Measurements from ENCODE around the gene CCR6.

CCR6 gene

DNA sequence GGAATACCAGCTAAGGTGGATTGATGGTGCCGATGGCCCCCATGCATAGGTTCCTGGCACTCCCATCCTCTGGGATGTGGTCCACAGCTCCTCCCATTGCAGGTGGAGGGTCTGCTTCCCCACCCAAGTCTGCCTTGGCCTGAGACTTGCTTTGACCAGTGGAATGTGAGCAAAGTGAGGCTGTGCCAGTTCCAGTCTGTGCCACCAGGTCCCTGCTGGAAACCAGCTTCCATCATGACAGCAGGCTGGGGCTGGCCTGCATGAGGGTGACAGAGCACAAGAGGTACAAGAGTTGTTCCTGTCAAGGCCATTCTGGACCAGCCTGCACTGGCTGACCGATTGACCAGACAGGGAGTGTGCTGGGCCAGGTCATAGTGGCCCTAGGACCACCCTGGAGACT, 27.0 kb upstream of the CCR6 start:
- in situ Hi-C loops (cut with HindIII; ENCODE audit: low pct_ligation_motif_present, low pct_unique_long_range_greater_than_20kb, low sequenced_read_pairs): no loop called here
- no peak for DNase-seq

- no peak for DNase-seq
- in situ Hi-C loops (cut with HindIII; ENCODE audit: low pct_ligation_motif_present, low pct_unique_long_range_greater_than_20kb, low sequenced_read_pairs): no loop called here
Observed at GRCh38 chr6:167096991-167097390, 25.9 kb upstream of the CCR6 start.

- no peak for DNase-seq
- in situ Hi-C loops (cut with HindIII; ENCODE audit: low pct_ligation_motif_present, low pct_unique_long_range_greater_than_20kb, low sequenced_read_pairs): no loop called here
Observed at GRCh38 chr6:167097770-167098169, 25.1 kb upstream of the CCR6 start.

- in situ Hi-C loops (cut with HindIII; ENCODE audit: low pct_ligation_motif_present, low pct_unique_long_range_greater_than_20kb, low sequenced_read_pairs): no loop called here
- no peak for DNase-seq
Observed at GRCh38 chr6:167098825-167099225, 24.1 kb upstream of the CCR6 start.

DNA sequence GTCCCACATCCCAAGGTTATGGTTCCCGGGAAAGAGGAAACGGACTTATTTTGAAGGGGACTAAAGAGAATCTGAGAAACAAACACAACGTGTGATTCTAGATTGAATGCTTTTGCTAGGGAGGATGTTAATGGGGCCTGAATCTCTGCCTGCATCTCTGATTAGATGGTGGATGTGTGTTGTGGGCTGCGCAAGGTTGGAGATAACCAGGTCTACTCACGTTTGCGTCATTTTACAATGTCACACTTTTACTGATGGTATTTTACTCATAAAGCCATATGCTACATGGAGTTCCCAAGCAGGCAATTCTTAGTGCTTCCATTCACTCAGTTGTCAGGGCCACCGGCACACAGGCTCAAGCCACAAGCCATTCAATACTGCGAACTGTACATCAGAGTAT, 23.2 kb upstream of the CCR6 start:
- DNase-seq: no peak
- in situ Hi-C loops (cut with HindIII; ENCODE audit: low pct_ligation_motif_present, low pct_unique_long_range_greater_than_20kb, low sequenced_read_pairs): no loop called here

- in situ Hi-C loops (cut with HindIII; ENCODE audit: low pct_ligation_motif_present, low pct_unique_long_range_greater_than_20kb, low sequenced_read_pairs): no loop called here
- no peak for DNase-seq
Observed at GRCh38 chr6:167100241-167100674, 22.6 kb upstream of the CCR6 start.

- in situ Hi-C loops (cut with HindIII; ENCODE audit: low pct_ligation_motif_present, low pct_unique_long_range_greater_than_20kb, low sequenced_read_pairs): no loop called here
- no peak for DNase-seq
Observed at GRCh38 chr6:167102318-167102717, 20.6 kb upstream of the CCR6 start.

GRCh38 chr6:167103041-167103891, 19.6 kb upstream of the CCR6 start:
- DNase-seq: no peak
- in situ Hi-C loops (cut with HindIII; ENCODE audit: low pct_ligation_motif_present, low pct_unique_long_range_greater_than_20kb, low sequenced_read_pairs): no loop called here

DNA sequence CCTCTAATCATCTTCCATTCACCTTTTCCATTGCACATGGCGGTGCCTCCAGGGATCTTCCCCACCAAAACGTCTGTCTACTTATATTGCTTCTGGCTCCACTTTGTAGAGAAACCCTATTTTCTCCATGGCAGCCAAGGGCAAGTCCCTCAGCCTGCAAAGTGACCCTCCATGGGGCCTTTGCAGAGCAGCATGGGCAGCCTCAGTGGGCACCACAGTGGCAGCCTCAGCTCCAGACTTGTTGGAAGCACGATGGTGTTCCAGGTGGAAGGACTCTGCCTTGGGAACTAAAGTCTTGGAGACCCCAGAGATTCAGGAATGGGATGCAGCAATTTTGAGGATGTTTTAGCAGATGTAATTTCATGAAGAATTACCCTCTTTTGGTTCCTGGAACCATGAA, 18.5 kb upstream of the CCR6 start:
- in situ Hi-C loops (cut with HindIII; ENCODE audit: low pct_ligation_motif_present, low pct_unique_long_range_greater_than_20kb, low sequenced_read_pairs): no loop called here
- no peak for DNase-seq

- in situ Hi-C loops (cut with HindIII; ENCODE audit: low pct_ligation_motif_present, low pct_unique_long_range_greater_than_20kb, low sequenced_read_pairs): no loop called here
- DNase-seq: no peak
Observed at GRCh38 chr6:167105060-167105459, 17.8 kb upstream of the CCR6 start.

- no peak for DNase-seq
- in situ Hi-C loops (cut with HindIII; ENCODE audit: low pct_ligation_motif_present, low pct_unique_long_range_greater_than_20kb, low sequenced_read_pairs): no loop called here
Observed at GRCh38 chr6:167106406-167106805, 16.5 kb upstream of the CCR6 start.

DNA sequence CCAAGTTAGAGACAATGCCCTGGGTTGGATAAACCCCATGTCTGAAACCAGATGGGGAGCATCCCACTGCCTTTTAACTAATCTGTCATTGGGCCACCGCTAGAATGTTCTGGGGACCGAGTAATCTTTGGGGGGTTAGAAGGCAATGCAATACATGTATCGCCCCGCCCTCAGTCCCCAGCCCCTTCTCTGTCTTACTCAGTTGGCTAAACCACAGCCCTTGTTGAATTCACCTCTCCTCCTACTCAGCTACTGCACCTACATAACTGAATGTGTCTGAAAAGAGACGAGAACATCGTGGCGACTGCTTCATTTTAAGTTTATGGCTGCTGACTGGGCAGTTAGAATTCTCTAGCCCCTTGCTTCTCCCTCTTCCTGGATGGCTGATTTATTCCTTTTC, 15.1 kb upstream of the CCR6 start:
- in situ Hi-C loops (cut with HindIII; ENCODE audit: low pct_ligation_motif_present, low pct_unique_long_range_greater_than_20kb, low sequenced_read_pairs): no loop called here

GRCh38 chr6:167108278-167108677, 14.6 kb upstream of the CCR6 start:
- no peak for DNase-seq
- in situ Hi-C loops (cut with HindIII; ENCODE audit: low pct_ligation_motif_present, low pct_unique_long_range_greater_than_20kb, low sequenced_read_pairs): no loop called here

More for the DNA sequence above, 15.1 kb upstream of the CCR6 start:
- no peak for DNase-seq

DNA sequence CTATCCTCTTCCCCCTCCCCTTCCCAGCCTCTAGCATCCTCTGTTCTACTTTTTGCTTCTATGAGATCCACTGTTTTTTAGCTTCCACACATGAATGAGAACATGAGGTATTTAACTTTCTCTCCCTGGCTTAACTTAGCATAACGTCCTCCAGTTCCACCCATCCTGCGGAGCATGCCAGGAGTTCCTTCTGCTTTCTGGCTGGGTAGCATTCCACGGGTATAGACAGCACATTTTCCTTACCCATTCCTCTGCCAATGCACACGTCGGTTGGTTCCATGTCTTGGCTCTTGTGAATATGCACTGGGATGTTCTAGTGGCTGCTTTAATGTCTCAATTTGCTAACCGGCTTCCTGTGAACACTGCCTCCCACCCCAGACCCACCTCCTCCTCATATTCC, 13.2 kb upstream of the CCR6 start:
- no peak for DNase-seq

DNA sequence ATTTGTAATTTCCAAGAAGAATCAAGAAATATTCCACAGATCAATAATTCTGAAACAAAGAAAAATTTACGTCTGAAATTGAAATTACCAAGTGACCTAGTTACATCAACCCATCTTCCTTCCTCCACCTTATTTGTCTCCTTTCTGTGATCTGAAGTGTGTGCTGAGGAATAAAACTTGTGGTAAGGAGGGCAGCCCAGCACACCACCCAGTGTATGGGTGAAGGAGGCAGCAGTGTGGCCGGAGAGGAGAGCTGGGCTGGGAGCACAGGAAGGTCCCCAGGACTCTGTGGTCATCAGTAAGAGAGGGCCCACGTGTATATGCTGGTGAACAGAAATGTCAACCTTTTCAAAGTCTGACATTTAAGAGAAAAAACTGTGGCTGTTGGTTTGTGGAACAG, 11.3 kb upstream of the CCR6 start:
- in situ Hi-C loops (cut with HindIII; ENCODE audit: low pct_ligation_motif_present, low pct_unique_long_range_greater_than_20kb, low sequenced_read_pairs): no loop called here
- DNase-seq: no peak

More for the DNA sequence above, 13.2 kb upstream of the CCR6 start:
- in situ Hi-C loops (cut with HindIII; ENCODE audit: low pct_ligation_motif_present, low pct_unique_long_range_greater_than_20kb, low sequenced_read_pairs): no loop called here

DNA sequence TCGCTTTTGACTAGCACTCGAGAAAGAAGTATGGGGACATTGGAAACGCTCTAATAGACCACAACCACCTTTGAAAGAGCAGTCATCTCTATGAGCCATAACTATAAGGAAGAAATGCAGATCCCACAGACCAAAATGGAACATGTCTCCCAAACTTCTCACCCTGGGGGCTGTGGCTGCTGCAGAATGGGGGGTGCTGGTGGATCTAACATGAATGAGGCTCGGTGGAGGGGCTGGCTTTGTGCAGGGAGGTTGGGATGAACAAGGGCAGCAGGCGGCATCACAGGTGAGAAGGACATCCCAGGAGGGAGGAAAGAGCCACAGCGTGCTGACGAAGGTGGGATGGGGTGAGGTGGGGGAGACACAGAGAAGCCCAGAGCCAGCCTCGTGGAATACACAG, 10.5 kb upstream of the CCR6 start:
- in situ Hi-C loops (cut with HindIII; ENCODE audit: low pct_ligation_motif_present, low pct_unique_long_range_greater_than_20kb, low sequenced_read_pairs): no loop called here

DNA sequence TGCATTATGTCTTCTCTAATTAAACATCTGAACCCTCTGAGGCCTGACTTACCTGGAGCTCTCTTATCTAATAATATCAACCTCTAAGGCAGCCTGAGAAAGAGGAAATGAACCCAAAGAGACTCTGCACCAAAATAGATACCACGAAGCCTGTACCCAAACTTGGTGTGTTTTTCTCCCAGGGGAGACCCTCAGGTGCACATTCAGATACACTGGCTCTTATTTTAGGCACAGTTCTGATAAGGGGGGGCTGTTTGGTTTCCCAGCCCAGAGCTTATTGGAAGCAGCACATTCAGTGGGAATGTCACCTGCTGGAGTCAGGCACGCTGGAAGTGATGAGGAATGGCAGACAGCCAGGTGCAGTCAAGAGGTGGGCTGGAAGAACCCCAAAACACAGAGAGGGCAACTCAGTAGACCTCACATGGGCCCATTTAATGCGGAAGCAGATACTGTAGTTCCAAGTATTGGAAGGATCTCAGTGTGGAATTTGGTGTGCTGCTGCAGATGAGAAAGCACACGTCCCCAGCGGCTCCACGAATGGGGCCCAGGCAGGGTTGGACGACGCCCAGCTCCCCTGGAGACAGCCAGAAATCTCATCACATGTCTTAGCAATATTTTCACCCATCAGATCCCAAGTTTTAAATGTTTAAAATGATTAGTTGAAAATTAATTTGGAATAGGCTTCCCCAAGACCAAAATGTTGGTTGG, 9.7 kb upstream of the CCR6 start:
- DNase-seq: no peak
- in situ Hi-C loops (cut with HindIII; ENCODE audit: low pct_ligation_motif_present, low pct_unique_long_range_greater_than_20kb, low sequenced_read_pairs): no loop called here

More for the DNA sequence above, 10.5 kb upstream of the CCR6 start:
- no peak for DNase-seq

GRCh38 chr6:167113935-167114910, 8.7 kb upstream of the CCR6 start:
- in situ Hi-C loops (cut with HindIII; ENCODE audit: low pct_ligation_motif_present, low pct_unique_long_range_greater_than_20kb, low sequenced_read_pairs): no loop called here
- DNase-seq: no peak

DNA sequence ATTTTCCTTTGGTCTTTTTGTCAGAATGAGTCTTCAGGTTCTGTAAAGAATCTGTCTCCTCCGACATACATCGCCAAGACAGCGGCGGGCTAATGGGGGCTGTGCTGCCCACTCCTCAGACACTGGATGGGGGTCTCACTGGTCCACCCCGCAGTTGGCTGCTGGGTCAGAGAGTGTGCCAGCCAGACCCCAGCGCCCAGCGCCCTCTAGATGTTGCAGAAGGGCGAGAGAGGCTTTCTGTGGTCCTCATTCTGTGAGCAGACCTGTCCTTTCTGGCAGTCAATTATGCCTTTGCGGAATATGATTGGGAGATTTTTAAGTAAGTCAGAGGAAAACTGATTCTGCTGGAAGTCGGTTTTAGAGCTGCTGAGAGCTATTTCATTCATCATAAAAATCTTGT, 7.8 kb upstream of the CCR6 start:
- in situ Hi-C loops (cut with HindIII; ENCODE audit: low pct_ligation_motif_present, low pct_unique_long_range_greater_than_20kb, low sequenced_read_pairs): no loop called here
- DNase-seq: no peak

Data from ACHN (cell line).